Thyroid gland (tissue), 4 donors: Measurements from ENCODE around the gene MICOS13.

ENCODE experiments used
- CTCF ChIP-seq, 6 experiments: fragments of 200-600 bp in 3 of 6; fragments of 450-650 bp in 3 of 6; sonication (generic) in 3 of 6; IDR thresholded peaks; one replicate each; pipeline ENCODE4 v1.5.1; 2016 to 2019; ENCODE audit warnings: antibody characterized with exemption in 6 of 6, mild to moderate bottlenecking in 2 of 6, inconsistent platforms in 1 of 6, moderate library complexity in 1 of 6
- POLR2A ChIP-seq, 2 donors: fragments of 450-650 bp; IDR thresholded peaks; one replicate each; pipeline ENCODE4 v1.6.1; 2017; ENCODE audit warnings: antibody characterized with exemption in 2 of 2, mild to moderate bottlenecking in 2 of 2, moderate library complexity in 1 of 2

DNA sequence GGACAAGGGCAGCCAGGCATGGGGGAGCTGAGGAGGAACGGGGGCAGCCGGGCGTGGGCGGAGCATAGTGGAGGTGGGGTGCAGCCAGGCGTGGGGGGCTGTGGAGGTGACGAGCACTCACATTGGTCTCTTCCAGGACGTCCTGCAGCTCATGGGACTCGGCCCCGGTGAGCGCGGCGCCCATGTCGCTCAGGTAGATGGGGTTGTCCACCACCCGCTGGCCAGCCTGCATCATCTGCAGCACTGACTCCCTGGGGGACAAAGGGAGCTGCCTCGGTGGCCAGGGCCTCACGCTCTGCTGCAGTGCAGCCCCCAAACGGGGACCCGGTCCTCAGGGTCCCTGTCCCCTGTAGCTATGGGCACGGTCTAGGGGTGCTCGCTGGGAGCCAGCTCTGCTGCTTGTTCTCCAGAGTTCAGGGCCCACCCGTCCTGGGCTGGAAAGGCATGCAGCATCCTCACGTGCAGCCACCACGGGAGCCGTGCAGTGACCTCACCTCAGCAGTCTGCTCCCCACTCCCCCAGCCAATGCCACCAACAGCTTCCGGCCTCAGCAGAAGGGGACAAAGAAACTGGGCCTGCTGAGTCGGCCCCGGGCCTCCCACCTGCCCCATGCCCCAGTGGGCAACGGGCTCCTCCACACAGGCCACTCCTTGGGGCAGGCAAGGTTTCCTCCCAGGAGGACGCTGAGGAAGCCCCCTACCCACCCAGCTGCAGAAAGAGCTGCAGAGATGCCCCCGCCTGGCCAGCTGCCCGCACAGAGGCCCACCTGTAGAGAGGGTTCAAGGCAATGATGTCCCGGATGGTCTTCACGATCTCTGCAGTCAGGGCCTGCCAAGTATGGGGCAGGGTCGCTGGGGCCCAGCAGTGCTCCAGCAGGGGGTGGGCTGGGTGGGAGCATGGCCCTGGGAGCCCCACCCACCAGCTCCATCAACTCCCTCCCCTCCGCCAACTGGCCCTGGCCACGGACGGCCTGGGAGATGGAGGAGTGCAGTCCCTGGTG lies 27.6 kb upstream of the MICOS13 start:
- no peak for TF ChIP-seq CTCF (IDR thresholded peaks at IDR 0.05)
- no peak for TF ChIP-seq POLR2A (IDR thresholded peaks at IDR 0.05)
